ENCODE data around the gene AGAP5. TPM values are rescaled to one million over a fixed set of nuclear protein-coding genes. Genes with fewer than 3 reads are reported as not detected.
"Not testable (repeated sequence)": the region's sequence is repeated elsewhere in the genome, so short reads cannot be mapped to it uniquely, and the experiment has no call there.

AGAP5 gene
- total and polyA plus RNA-seq, 10 of the 15 experiments (the other 5 are each of a cell fraction or from before 2014, with no cell fraction given): 0.68 to 8.5 (median 6.7) TPM; not detected in 1

DNA sequence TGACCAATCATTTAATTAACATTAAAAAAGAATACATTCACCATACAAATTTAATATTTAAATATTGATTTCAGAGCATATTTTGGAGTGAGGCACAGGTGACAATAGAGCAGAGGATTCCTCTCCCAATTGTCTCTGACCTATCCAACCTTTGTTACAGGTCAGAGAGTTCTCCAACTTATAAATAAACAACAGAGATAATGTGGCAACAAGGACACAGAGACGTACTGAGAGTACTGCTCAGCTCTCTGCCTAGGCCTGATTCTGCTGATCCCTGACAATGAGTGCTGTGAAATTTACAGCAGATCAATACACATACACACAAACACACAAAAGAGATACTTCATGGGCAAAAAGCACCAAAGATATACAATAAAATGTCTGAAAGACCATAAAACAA is 18.3 kb upstream of the AGAP5 start:
- DNase-seq (ENCODE audit: low read depth, low spot score) (no peak), ATAC-seq (no peak), FAIRE-seq (no peak)
- SMC1A ChIA-PET (ENCODE audit: uncharacterized antibody, unreplicated experiment): interaction anchor here (1.3 kb wide), 1 partner anchor 27 kb away, joined by 3 read pairs; no protein-coding TSS in a partner anchor
- Histone ChIP-seq H3K27ac (ENCODE audit: control insufficient read depth, insufficient read depth) (no peak overlapping the region), H3K9me3 (replicated peaks; ENCODE audit: control insufficient read depth, insufficient read depth, low read length) (no peaks in the 10 kb centered on the region), H3K36me3 (ENCODE audit: control insufficient read depth in 2 of 2, insufficient read depth in 2 of 2, low read length in 1 of 2) (peaks cover 3 to 13% of the 10 kb centered on the region in 2 experiments; a peak in 3 of 4 replicates), H2AFZ (ENCODE audit: control insufficient read depth, low read depth, low read length) (no peak overlapping the region), H3K9ac (ENCODE audit: control insufficient read depth, insufficient read depth, low read length) (no peak overlapping the region), H3K4me1 (ENCODE audit: control insufficient read depth, insufficient read depth, low read length) (peaks cover 9% of the 10 kb centered on the region), H3K27me3 (replicated peaks in 1 of 2; ENCODE audit: control insufficient read depth in 2 of 2, insufficient read depth in 2 of 2, low read length in 1 of 2) (no peaks in the 10 kb centered on the region), H3K79me2 (ENCODE audit: control insufficient read depth, insufficient read depth, low read length) (no peaks in the 10 kb centered on the region), H3K4me3 (no peak overlapping the region), H3K4me2 (ENCODE audit: control insufficient read depth, insufficient read depth) (no peak overlapping the region), H4K20me1 (ENCODE audit: control insufficient read depth, insufficient read depth) (no peaks in the 10 kb centered on the region)
- no peak for TF ChIP-seq RFX5 (IDR thresholded peaks at IDR 0.05; ENCODE audit: low read depth, low read length)
- TF ChIP-seq WRNIP1 (IDR thresholded peaks at IDR 0.05; ENCODE audit: borderline replicate concordance, low read depth, low read length): no peak
- TF ChIP-seq, protein P1, sequence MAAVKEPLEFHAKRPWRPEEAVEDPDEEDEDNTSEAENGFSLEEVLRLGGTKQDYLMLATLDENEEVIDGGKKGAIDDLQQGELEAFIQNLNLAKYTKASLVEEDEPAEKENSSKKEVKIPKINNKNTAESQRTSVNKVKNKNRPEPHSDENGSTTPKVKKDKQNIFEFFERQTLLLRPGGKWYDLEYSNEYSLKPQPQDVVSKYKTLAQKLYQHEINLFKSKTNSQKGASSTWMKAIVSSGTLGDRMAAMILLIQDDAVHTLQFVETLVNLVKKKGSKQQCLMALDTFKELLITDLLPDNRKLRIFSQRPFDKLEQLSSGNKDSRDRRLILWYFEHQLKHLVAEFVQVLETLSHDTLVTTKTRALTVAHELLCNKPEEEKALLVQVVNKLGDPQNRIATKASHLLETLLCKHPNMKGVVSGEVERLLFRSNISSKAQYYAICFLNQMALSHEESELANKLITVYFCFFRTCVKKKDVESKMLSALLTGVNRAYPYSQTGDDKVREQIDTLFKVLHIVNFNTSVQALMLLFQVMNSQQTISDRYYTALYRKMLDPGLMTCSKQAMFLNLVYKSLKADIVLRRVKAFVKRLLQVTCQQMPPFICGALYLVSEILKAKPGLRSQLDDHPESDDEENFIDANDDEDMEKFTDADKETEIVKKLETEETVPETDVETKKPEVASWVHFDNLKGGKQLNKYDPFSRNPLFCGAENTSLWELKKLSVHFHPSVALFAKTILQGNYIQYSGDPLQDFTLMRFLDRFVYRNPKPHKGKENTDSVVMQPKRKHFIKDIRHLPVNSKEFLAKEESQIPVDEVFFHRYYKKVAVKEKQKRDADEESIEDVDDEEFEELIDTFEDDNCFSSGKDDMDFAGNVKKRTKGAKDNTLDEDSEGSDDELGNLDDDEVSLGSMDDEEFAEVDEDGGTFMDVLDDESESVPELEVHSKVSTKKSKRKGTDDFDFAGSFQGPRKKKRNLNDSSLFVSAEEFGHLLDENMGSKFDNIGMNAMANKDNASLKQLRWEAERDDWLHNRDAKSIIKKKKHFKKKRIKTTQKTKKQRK (IDR thresholded peaks at IDR 0.05; ENCODE audit: low read depth, low read length): no peak
- TF ChIP-seq, protein P2, sequence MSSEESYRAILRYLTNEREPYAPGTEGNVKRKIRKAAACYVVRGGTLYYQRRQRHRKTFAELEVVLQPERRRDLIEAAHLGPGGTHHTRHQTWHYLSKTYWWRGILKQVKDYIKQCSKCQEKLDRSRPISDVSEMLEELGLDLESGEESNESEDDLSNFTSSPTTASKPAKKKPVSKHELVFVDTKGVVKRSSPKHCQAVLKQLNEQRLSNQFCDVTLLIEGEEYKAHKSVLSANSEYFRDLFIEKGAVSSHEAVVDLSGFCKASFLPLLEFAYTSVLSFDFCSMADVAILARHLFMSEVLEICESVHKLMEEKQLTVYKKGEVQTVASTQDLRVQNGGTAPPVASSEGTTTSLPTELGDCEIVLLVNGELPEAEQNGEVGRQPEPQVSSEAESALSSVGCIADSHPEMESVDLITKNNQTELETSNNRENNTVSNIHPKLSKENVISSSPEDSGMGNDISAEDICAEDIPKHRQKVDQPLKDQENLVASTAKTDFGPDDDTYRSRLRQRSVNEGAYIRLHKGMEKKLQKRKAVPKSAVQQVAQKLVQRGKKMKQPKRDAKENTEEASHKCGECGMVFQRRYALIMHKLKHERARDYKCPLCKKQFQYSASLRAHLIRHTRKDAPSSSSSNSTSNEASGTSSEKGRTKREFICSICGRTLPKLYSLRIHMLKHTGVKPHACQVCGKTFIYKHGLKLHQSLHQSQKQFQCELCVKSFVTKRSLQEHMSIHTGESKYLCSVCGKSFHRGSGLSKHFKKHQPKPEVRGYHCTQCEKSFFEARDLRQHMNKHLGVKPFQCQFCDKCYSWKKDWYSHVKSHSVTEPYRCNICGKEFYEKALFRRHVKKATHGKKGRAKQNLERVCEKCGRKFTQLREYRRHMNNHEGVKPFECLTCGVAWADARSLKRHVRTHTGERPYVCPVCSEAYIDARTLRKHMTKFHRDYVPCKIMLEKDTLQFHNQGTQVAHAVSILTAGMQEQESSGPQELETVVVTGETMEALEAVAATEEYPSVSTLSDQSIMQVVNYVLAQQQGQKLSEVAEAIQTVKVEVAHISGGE (CRISPR knock-in tag; IDR thresholded peaks at IDR 0.05): no peak
- no TSS peak for BruUV-seq (replicated peaks)
- in situ Hi-C loops (cut with MboI): no loop called here
- RAD21 ChIA-PET (ENCODE audit: unreplicated experiment): interaction anchor here (1.6 to 1.9 kb wide), 2 partner anchors 14 to 28 kb away, joined by 5 to 7 read pairs; partner anchors contain the start of gene SEC24C
- intact Hi-C loops (cut with micrococcal nuclease; ENCODE audit: unreplicated experiment): no loop called here
- CTCF ChIA-PET: interaction anchor here (1.4 to 2.0 kb wide), 2 partner anchors 14 to 71 kb away, joined by 4 to 7 read pairs; no protein-coding TSS in a partner anchor
- 88% methylated on average over 1 of the region's 1 CpG for whole genome bisulfite sequencing (ENCODE audit: insufficient coverage, insufficient replicate concordance, low lambda C conversion rate, missing lambda C conversion rate)
- POLR2A ChIA-PET: interaction anchor here (0.6 to 4.2 kb wide), 3 partner anchors 14 to 62 kb away, joined by 3 to 15 read pairs (median 4); partner anchors contain the start of gene SEC24C

DNA sequence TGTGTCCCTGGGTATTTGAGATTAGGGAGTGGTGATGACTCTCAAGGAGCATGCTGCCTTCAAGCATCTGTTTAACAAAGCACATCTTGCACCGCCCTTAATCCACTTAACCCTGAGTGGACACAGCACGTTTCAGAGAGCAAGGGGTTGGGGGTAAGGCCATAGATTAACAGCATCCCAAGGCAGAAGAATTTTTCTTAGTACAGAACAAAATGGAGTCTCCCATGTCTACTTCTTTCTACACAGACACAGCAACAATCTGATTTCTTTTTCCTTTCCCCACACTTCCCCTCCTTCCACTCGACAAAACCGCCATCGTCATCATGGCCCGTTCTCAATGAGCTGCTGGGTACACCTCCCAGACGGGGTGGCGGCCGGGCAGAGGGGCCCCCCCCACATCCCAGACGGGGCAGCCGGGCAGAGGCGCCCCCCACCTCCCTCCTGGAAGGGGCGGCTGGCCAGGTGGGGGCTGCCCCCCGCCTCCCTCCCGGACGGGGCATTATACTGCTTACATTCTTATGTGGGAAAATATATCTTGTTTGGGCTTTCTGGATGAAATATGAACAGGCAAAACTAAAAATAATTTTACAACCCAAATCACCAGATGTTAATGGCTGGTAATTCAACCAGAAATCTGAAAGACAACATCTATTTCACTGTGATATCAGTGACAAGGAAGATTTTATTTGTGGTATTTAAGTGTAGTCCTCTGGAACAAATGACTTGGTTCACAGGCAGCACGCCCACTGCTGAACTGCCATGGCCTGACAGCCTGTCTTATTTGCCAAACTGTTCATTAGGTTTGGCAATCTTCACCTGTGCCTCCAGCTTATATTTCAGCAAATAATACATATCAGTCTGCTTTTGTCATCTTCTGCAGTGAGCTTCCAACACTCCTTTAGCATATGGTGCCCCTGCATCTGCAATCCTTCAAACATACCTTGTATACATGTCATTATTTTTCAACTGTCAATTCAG is 17.6 kb upstream of the AGAP5 start:
- H3K27ac ChIP-seq (ENCODE audit: control insufficient read depth, insufficient read depth); BruUV-seq (replicated peaks); H3K4me3 ChIP-seq; CTCF ChIA-PET; H3K4me2 ChIP-seq (ENCODE audit: control insufficient read depth, insufficient read depth); intact Hi-C loops (cut with micrococcal nuclease; ENCODE audit: unreplicated experiment); H3K9me3 ChIP-seq (replicated peaks; ENCODE audit: control insufficient read depth, insufficient read depth, low read length); FAIRE-seq; H3K4me1 ChIP-seq (ENCODE audit: control insufficient read depth, insufficient read depth, low read length); H4K20me1 ChIP-seq (ENCODE audit: control insufficient read depth, insufficient read depth); ATAC-seq; H2AFZ ChIP-seq (ENCODE audit: control insufficient read depth, low read depth, low read length); DNase-seq (ENCODE audit: low read depth, low spot score); H3K27me3 ChIP-seq (replicated peaks in 1 of 2; ENCODE audit: control insufficient read depth in 2 of 2, insufficient read depth in 2 of 2, low read length in 1 of 2); in situ Hi-C loops (cut with MboI); H3K9ac ChIP-seq (ENCODE audit: control insufficient read depth, insufficient read depth, low read length); H3K79me2 ChIP-seq (ENCODE audit: control insufficient read depth, insufficient read depth, low read length): not testable (repeated sequence)
- RAD21 ChIA-PET (ENCODE audit: unreplicated experiment): interaction anchor here (1.6 kb wide), 1 partner anchor 28 kb away, joined by 5 read pairs; the partner anchor contains the start of gene SEC24C
- peaks cover 0 to 13% of the 10 kb centered on the region in 2 experiments; a peak in 3 of 4 replicates for H3K36me3 ChIP-seq (ENCODE audit: control insufficient read depth in 2 of 2, insufficient read depth in 2 of 2, low read length in 1 of 2)
- SMC1A ChIA-PET (ENCODE audit: uncharacterized antibody, unreplicated experiment): interaction anchor here (1.3 kb wide), 1 partner anchor 28 kb away, joined by 3 read pairs; no protein-coding TSS in a partner anchor
- 95% methylated on average over 17 of the region's 17 CpGs for WGBS (ENCODE audit: insufficient coverage, insufficient replicate concordance, low lambda C conversion rate, missing lambda C conversion rate)
- POLR2A ChIA-PET: interaction anchor here (0.6 to 4.2 kb wide), 2 partner anchors 28 to 63 kb away, joined by 3 to 15 read pairs; partner anchors contain the start of gene SEC24C
